Measurements from ENCODE around the gene CFD.
"Not testable (repeated sequence)": the region's sequence is repeated elsewhere in the genome, so short reads cannot be mapped to it uniquely, and the experiment has no call there.

Gene CFD

GRCh38 chr19:825897-826644 is 33.4 kb upstream of the CFD start:
- DNase-seq = no peak

GRCh38 chr19:827314-827709 is 32.2 kb upstream of the CFD start:
- DNase-seq = no peak

DNA sequence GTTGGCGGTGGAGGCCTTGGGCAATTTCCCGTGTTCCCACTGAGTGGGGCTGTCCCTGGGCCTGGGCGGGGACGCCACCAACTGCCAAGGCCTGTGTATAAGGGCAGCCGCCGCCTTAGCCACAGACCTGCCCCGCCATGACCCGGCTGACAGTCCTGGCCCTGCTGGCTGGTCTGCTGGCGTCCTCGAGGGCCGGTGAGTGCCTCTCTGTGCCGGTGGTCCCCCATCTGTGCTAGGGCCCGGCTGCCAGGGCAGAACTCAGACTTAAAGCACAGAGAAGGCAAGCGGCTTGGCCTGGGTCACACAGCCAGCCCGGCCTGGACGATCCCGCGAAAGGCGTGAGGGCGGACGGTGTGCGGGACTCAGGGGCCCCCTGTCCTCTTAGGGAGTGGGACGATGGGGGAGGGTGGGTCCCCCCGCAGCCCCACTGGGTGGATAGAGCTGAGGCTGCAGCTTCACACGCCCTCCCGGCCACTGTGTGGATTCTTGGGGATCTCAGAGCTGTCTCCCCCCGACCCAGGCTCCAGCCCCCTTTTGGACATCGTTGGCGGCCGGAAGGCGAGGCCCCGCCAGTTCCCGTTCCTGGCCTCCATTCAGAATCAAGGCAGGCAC is 31.6 kb upstream of the CFD start, which contains the start of gene AZU1:
AZU1 (plus strand) TSS at position 128 of the 612 bp plus-strand sequence; CDS start at position 138, 10 bp downstream.
- no peak for DNase-seq

DNA sequence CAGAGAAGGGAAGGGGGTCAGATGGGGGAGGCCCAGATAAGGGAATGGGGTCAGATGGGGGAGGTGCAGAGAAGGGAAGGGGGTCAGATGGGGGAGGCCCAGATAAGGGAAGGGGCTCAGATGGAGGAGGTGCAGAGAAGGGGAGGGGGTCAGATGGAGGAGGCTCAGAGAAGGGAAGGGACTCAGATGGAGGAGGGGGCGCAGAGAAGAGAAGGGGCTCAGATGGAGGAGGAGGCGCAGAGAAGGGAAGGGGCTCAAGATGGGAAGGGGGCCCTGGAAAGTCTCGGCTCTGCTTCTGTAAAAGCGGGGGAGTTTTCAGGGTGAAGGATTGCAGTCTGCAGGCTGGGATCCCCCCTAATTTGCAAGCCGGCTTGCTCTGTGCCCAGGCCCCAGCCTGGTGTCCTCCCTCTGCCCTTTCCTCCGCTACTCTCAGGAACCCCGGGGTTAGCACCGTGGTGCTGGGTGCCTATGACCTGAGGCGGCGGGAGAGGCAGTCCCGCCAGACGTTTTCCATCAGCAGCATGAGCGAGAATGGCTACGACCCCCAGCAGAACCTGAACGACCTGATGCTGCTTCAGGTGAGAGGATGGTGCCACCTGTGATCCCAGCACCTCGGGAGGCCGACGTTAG is 30.2 kb upstream of the CFD start:
- no peak for DNase-seq

GRCh38 chr19:831407-832369 is 27.8 kb upstream of the CFD start:
- DNase-seq = no peak

GRCh38 chr19:834216-834615 is 25.2 kb upstream of the CFD start:
- DNase-seq = no peak

DNA sequence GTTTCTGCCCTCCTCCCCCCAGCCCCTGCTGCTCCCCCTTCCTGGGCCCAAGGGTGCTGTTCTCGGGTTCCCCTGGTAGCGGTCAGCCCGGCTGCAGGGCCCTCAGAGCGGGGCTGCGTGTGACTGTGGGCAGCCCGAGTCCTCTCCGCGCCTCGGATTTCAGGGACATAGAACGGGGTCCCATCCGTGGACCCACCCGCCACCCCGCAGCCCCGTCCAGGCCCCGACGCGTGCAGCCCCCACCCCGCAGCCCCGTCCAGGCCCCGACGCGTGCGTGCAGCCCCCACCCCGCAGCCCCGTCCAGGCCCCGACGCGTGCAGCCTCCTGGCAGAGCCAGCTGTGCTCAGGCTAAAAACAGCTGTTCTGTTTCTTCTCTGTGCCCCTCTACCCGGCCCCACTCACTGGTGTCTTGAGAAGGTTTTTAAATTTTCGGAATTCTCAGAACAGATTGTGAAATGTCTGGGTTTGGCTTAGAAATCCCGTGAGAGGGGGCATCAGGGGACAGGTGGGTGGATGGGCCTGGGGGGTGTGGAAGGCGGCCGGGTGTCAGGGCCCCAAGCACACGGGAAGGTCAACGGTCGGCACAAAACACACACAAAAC is 24.2 kb upstream of the CFD start:
- no peak for DNase-seq

- DNase-seq = no peak
These were observed 18.8 kb upstream of the CFD start, which contains the start of gene PRTN3 for GRCh38 chr19:840519-841206. Gene PRTN3 (plus strand): TSS chr19:840999. CDS start chr19:841009, 10 bp downstream.

GRCh38 chr19:842802-843179 is 16.7 kb upstream of the CFD start:
- not testable (repeated sequence) for DNase-seq

DNA sequence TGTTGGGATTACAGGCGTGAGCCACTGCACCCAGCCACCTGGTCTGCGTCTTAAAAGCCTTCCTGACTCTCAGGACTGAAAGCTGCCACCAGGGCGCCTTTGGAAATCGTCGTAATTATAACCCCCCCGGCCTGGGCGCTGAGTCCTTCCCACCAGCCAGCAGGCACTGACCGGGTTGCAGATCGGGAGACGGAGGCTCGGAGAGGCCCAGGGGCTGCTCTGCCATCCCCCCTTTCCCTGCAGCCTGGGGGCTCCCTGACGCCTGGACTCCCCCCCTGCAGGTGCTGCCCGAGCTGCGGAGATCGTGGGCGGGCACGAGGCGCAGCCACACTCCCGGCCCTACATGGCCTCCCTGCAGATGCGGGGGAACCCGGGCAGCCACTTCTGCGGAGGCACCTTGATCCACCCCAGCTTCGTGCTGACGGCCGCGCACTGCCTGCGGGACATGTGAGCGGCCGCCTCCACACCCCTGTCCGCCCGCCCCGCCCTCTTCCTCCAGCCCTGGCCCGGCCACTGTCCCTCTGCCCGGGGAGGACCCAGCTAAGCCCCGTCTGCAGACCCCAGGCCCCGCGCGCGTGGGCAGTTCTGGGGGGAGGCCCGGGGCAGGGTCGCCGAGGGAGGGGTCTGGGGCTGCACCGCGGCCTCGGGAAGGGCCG is 16.2 kb upstream of the CFD start:
- DNase-seq = peak in 2 of 56 donors; percentile 8 to 22

GRCh38 chr19:843836-844545 is 15.5 kb upstream of the CFD start:
- peak in 1 of 56 donors; percentile 54 for DNase-seq

DNA sequence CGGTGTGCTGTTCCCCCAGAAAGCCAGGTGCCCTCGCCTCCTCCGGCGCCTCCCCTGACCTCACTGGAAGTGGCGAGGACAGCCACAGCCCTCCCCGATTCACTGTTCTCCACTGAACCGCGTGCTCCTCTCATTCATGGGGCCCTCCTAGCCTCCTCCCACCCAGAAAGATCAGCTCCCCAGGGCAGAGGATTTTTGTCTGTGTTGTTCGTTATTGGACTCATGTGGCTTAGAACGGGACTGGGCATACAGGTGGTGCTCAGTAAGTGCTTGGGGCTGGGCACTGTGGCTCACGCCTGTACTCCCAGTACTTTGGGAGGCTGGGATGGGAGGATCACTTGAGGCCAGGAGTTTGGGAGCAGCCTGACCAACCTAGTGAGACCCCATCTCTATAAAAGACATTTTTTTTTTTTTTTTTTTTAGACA is 14.9 kb upstream of the CFD start:
- DNase-seq = no peak

DNA sequence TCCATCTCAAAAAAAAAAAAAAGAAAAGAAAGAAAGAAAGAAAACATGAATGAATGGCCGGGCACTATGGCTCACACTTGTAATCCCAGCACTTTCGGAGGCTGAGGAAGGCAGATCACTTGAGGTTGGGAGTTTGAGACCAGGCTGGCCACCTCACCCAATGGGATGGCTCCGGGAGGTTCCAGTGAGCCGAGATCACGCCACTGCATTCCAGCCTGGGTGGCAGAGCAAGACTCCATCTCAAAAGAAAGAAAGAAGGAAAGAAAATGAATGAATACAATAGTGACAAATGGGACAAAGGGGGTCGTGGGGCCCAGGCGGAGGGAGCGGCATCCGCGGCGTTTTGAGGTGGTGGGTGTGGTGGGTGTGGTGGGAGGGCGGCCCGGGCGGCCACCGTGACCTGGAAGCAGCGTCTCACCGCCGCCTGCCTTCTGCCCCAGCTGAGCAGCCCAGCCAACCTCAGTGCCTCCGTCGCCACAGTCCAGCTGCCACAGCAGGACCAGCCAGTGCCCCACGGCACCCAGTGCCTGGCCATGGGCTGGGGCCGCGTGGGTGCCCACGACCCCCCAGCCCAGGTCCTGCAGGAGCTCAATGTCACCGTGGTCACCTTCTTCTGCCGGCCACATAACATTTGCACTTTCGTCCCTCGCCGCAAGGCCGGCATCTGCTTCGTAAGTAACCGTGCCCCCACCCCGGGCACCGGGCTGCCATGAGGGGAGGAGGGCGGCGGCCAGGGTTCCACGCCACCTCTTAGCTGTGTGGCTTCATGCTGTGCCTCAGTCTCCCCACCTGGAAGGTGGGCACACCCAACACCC is 13.6 kb upstream of the CFD start:
- DNase-seq = no peak

- no peak for DNase-seq
These were observed 11.0 kb upstream of the CFD start for GRCh38 chr19:848386-848921.

- DNase-seq = not testable (repeated sequence)
These were observed 10.3 kb upstream of the CFD start for GRCh38 chr19:849195-849594.

DNA sequence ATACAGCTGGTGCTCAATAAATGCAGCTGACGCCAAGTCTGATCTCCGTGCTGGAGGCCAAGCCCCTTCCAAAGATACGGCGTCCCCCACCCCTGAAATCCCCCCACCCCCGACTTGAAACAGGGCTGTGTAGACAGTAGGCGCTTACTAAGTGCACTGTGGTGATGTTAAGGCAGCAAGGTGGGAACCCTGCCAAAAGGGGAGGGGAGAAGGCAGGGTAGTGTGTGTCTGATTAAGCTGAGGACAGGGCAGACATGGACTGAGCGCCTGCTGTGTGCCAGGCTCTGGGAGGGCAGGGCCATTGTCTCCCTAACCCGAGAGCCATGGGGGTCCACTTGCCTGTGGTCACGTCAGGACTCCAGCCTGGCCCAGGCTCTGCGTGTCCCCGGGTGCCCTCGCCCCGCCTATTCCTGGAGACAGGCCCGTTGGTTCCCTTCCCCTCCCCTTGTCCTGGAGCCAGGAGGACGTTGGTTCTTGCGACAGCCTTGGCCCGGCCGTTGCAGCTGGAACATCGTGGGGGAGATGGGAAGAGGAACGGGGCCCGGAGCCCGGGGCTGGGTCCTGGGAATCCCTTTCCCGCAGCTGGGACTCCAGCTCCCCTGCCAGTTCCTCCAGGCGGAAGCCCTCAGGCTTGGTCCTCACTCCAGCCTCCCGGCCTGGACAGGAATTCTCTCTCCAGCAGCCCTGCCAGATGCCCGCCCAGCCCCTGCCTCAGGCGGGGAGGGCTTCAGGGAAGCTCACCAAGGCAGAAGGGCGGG is 9.1 kb upstream of the CFD start:
- DNase-seq = peak in 17 of 56 donors; percentile 6 to 59 (median 25)

DNA sequence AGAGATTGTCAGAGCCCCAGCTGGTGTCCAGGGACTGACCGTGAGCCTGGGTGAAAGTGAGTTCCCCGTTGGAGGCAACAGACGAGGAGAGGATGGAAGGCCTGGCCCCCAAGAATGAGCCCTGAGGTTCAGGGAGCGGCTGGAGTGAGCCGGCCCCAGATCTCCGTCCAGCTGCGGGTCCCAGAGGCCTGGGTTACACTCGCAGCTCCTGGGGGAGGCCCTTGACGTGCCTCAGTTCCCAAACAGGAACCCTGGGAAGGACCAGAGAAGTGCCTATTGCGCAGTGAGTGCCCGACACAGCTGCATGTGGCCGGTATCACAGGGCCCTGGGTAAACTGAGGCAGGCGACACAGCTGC is 8.5 kb upstream of the CFD start:
- no peak for DNase-seq

All from nucleus accumbens (tissue), 56 donors.